Measurements from ENCODE around the gene VPS54. TPM values are rescaled to one million over a fixed set of nuclear protein-coding genes. Genes with fewer than 3 reads are reported as not detected.

VPS54 gene
- total RNA-seq, 1 experiment from 2014 or later, result 14.6 TPM

DNA sequence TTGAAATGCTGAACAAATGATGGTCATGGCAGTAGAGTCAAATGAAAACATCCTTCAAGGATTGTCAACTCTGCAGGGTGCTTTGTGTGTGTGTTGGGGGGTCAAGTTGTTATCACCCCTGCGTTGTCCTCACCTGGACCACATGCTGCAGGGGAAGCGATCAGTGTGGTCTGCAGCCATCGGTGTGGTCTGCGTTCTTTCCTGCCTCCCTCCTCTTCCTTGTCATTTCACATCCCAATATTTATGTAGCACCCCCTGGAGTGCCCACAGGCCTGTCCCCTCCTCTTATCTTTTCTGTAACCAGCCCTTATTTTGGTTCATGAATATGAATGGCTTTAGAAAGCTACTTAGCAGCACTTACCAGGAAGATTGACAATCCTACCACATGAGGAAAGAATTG, 138.6 kb downstream of the VPS54 start (continued):
- TF ChIP-seq, protein P1, sequence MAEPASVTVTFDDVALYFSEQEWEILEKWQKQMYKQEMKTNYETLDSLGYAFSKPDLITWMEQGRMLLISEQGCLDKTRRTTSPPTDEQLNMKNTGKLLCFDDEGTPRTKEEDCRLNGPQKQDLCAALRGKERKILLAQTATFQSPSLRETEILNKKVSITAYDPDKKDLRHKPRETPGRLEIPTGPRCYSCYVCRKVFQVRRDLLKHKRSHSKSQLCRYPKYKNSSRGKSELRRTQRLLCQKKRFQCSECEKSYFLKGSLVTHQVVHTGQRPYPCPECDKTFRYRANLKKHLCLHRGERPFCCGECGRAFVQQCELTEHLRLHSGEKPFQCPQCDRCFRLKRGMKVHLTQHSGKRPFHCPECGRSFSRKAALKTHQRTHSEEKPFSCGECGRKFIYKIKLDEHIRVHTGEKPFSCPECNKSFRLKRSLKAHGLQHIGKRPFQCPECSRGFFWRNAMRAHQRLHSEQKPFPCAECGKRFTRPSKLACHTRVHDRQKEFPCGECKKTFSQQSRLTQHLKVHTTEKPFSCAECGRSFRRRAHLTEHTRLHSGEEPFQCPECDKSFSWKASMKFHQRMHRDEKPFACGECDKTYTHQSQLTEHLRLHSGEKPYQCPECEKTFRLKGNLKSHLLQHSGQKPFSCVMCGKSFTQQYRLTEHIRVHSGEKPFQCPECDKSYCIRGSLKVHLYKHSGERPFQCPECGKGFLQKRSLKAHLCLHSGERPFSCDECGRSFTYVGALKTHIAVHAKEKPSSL (CRISPR knock-in tag; conservative IDR thresholded peaks at IDR 0.05), result no peak
- TF ChIP-seq TEAD4 (CRISPR knock-in tag; IDR thresholded peaks at IDR 0.05) (no peak), ZBTB21 (CRISPR knock-in tag; IDR thresholded peaks at IDR 0.05; ENCODE audit: borderline replicate concordance) (no peak), TP53 (CRISPR knock-in tag; IDR thresholded peaks at IDR 0.05) (no peak), IRF2 (CRISPR knock-in tag; IDR thresholded peaks at IDR 0.05; ENCODE audit: borderline replicate concordance, low read depth) (no peak), GRHL2 (CRISPR knock-in tag; IDR thresholded peaks at IDR 0.05; ENCODE audit: insufficient replicate concordance, severe bottlenecking) (no peak), TEAD1 (CRISPR knock-in tag; IDR thresholded peaks at IDR 0.05) (no peak), CREM (CRISPR knock-in tag; IDR thresholded peaks at IDR 0.05) (no peak), MXD4 (CRISPR knock-in tag; IDR thresholded peaks at IDR 0.05; ENCODE audit: borderline replicate concordance) (no peak)
- TF ChIP-seq, protein P2, sequence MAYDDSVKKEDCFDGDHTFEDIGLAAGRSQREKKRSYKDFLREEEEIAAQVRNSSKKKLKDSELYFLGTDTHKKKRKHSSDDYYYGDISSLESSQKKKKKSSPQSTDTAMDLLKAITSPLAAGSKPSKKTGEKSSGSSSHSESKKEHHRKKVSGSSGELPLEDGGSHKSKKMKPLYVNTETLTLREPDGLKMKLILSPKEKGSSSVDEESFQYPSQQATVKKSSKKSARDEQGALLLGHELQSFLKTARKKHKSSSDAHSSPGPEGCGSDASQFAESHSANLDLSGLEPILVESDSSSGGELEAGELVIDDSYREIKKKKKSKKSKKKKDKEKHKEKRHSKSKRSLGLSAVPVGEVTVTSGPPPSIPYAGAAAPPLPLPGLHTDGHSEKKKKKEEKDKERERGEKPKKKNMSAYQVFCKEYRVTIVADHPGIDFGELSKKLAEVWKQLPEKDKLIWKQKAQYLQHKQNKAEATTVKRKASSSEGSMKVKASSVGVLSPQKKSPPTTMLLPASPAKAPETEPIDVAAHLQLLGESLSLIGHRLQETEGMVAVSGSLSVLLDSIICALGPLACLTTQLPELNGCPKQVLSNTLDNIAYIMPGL (CRISPR knock-in tag; IDR thresholded peaks at IDR 0.05), result no peak

DNA sequence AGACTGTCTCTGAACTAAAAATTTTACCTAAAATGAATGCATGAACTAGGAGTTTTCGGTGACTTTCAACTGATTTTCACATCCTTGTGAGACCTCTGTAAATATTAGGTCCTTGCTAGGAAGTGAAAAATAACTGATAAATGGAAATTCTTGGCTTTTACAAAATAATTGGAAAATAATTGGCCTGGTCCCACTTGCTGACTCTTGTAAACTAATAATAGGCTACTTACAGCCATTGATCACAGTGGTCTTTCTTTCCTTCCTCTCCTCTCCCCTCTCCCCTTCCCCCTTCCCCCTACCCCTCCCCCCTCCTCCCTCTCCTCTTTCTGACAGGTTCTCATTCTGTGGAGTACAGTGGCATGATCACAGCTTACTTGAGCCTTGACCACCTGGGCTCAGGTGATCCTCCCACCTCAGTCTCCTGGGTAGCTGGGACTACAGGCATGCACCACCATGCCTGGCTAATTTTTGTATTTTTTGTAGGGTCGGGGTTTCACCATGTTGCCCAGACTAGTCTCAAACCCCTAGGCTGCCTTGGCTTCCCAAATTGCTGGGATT, 139.3 kb downstream of the VPS54 start:
- Mint-ChIP-seq H3K36me3 (peaks cover 76% of the 10 kb centered on the region), H3K27ac (no peak overlapping the region), H3K9me3 (no peaks in the 10 kb centered on the region), H3K4me3 (peak overlapping the region; percentile 2; the same call in 1 of the 2 replicates), H3K4me1 (peaks cover 83% of the 10 kb centered on the region), H3K27me3 (ENCODE audit: low read depth) (no peaks in the 10 kb centered on the region)
- ChIA-PET POLR2A (interaction anchor here (0.6 kb wide), 1 partner anchor 11 kb away, joined by 3 read pairs; no protein-coding TSS in a partner anchor), CTCF (interaction anchor here (1.0 to 1.9 kb wide), 2 partner anchors 15 to 181 kb away, joined by 3 to 6 read pairs; no protein-coding TSS in a partner anchor)
- DNase-seq (ENCODE audit: low spot score) (no peak), ATAC-seq (peak; percentile 57)
- TF ChIP-seq, protein P3, sequence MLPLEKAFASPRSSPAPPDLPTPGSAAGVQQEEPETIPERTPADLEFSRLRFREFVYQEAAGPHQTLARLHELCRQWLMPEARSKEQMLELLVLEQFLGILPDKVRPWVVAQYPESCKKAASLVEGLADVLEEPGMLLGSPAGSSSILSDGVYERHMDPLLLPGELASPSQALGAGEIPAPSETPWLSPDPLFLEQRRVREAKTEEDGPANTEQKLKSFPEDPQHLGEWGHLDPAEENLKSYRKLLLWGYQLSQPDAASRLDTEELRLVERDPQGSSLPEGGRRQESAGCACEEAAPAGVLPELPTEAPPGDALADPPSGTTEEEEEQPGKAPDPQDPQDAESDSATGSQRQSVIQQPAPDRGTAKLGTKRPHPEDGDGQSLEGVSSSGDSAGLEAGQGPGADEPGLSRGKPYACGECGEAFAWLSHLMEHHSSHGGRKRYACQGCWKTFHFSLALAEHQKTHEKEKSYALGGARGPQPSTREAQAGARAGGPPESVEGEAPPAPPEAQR (CRISPR knock-in tag; IDR thresholded peaks at IDR 0.05), result no peak
- TF ChIP-seq NR3C1 (CRISPR knock-in tag; conservative IDR thresholded peaks at IDR 0.05; ENCODE audit: low read depth), result no peak
- TF ChIP-seq TEAD1 (CRISPR knock-in tag; IDR thresholded peaks at IDR 0.05), result no peak
- TF ChIP-seq FOXK1 (CRISPR knock-in tag; IDR thresholded peaks at IDR 0.05), result no peak
- TF ChIP-seq, protein P4, sequence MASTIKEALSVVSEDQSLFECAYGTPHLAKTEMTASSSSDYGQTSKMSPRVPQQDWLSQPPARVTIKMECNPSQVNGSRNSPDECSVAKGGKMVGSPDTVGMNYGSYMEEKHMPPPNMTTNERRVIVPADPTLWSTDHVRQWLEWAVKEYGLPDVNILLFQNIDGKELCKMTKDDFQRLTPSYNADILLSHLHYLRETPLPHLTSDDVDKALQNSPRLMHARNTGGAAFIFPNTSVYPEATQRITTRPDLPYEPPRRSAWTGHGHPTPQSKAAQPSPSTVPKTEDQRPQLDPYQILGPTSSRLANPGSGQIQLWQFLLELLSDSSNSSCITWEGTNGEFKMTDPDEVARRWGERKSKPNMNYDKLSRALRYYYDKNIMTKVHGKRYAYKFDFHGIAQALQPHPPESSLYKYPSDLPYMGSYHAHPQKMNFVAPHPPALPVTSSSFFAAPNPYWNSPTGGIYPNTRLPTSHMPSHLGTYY (CRISPR knock-in tag; IDR thresholded peaks at IDR 0.05), result no peak
- TF ChIP-seq ATF1 (CRISPR knock-in tag; IDR thresholded peaks at IDR 0.05), result no peak
- no peak for TF ChIP-seq TEAD4 (CRISPR knock-in tag; IDR thresholded peaks at IDR 0.05)
- TF ChIP-seq FOXJ3 (CRISPR knock-in tag; IDR thresholded peaks at IDR 0.05; ENCODE audit: borderline replicate concordance), result no peak
- no peak for TF ChIP-seq GRHL2 (CRISPR knock-in tag; IDR thresholded peaks at IDR 0.05; ENCODE audit: insufficient replicate concordance, severe bottlenecking)
- no peak for TF ChIP-seq SP1 (CRISPR knock-in tag; conservative IDR thresholded peaks at IDR 0.05)
- no peak for TF ChIP-seq HMGA2 (CRISPR knock-in tag; IDR thresholded peaks at IDR 0.05)
- TF ChIP-seq, protein P5, sequence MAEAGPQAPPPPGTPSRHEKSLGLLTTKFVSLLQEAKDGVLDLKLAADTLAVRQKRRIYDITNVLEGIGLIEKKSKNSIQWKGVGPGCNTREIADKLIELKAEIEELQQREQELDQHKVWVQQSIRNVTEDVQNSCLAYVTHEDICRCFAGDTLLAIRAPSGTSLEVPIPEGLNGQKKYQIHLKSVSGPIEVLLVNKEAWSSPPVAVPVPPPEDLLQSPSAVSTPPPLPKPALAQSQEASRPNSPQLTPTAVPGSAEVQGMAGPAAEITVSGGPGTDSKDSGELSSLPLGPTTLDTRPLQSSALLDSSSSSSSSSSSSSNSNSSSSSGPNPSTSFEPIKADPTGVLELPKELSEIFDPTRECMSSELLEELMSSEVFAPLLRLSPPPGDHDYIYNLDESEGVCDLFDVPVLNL (CRISPR knock-in tag; IDR thresholded peaks at IDR 0.05; ENCODE audit: borderline replicate concordance, low read depth), result no peak
- TF ChIP-seq, protein P6, sequence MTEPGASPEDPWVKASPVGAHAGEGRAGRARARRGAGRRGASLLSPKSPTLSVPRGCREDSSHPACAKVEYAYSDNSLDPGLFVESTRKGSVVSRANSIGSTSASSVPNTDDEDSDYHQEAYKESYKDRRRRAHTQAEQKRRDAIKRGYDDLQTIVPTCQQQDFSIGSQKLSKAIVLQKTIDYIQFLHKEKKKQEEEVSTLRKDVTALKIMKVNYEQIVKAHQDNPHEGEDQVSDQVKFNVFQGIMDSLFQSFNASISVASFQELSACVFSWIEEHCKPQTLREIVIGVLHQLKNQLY (CRISPR knock-in tag; IDR thresholded peaks at IDR 0.05), result no peak
- TF ChIP-seq, protein P7, sequence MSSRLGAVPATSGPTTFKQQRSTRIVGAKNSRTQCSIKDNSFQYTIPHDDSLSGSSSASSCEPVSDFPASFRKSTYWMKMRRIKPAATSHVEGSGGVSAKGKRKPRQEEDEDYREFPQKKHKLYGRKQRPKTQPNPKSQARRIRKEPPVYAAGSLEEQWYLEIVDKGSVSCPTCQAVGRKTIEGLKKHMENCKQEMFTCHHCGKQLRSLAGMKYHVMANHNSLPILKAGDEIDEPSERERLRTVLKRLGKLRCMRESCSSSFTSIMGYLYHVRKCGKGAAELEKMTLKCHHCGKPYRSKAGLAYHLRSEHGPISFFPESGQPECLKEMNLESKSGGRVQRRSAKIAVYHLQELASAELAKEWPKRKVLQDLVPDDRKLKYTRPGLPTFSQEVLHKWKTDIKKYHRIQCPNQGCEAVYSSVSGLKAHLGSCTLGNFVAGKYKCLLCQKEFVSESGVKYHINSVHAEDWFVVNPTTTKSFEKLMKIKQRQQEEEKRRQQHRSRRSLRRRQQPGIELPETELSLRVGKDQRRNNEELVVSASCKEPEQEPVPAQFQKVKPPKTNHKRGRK (CRISPR knock-in tag; IDR thresholded peaks at IDR 0.05; ENCODE audit: borderline replicate concordance), result no peak
- TF ChIP-seq ZNF232 (CRISPR knock-in tag; IDR thresholded peaks at IDR 0.05), result no peak

Data from WTC11 (cell line).